ENCODE data around the gene SLC39A13. TPM values are rescaled to one million over a fixed set of nuclear protein-coding genes. Genes with fewer than 3 reads are reported as not detected.

SLC39A13 gene
- total RNA-seq, 1 experiment from 2014 or later = 69.9 TPM

GRCh38 chr11:47383071-47383470 is 25.3 kb upstream of the SLC39A13 start:
- DNase-seq (ENCODE audit: low read depth) = no peak

GRCh38 chr11:47384498-47384897 is 23.9 kb upstream of the SLC39A13 start:
- no peak for DNase-seq (ENCODE audit: low read depth)

GRCh38 chr11:47387944-47388696 is 20.3 kb upstream of the SLC39A13 start:
- no peak for DNase-seq (ENCODE audit: low read depth)

GRCh38 chr11:47388697-47389576 is 19.5 kb upstream of the SLC39A13 start:
- DNase-seq (ENCODE audit: low read depth) = no peak

GRCh38 chr11:47389577-47390421 is 18.6 kb upstream of the SLC39A13 start:
- DNase-seq (ENCODE audit: low read depth) = no peak

GRCh38 chr11:47390422-47390760 is 18.0 kb upstream of the SLC39A13 start:
- DNase-seq (ENCODE audit: low read depth) = no peak

- DNase-seq (ENCODE audit: low read depth) = peak; percentile 42
Measured at GRCh38 chr11:47391077-47391583, 17.3 kb upstream of the SLC39A13 start.

- DNase-seq (ENCODE audit: low read depth) = no peak
Measured at GRCh38 chr11:47391711-47392432, 16.5 kb upstream of the SLC39A13 start.

- no peak for DNase-seq (ENCODE audit: low read depth)
Measured at GRCh38 chr11:47392546-47393162, 15.7 kb upstream of the SLC39A13 start.

- peak; percentile 54 for DNase-seq (ENCODE audit: low read depth)
Measured at GRCh38 chr11:47393163-47394049, 15.0 kb upstream of the SLC39A13 start.

GRCh38 chr11:47394050-47394321 is 14.4 kb upstream of the SLC39A13 start:
- DNase-seq (ENCODE audit: low read depth) = no peak

GRCh38 chr11:47394322-47395222 is 13.8 kb upstream of the SLC39A13 start:
- DNase-seq (ENCODE audit: low read depth) = peak; percentile 84

- no peak for DNase-seq (ENCODE audit: low read depth)
Measured at GRCh38 chr11:47395223-47396048, 13.0 kb upstream of the SLC39A13 start.

- DNase-seq (ENCODE audit: low read depth) = no peak
Measured at GRCh38 chr11:47396049-47396320, 12.4 kb upstream of the SLC39A13 start.

GRCh38 chr11:47398011-47398410 is 10.4 kb upstream of the SLC39A13 start:
- no peak for DNase-seq (ENCODE audit: low read depth)

GRCh38 chr11:47398551-47398950 is 9.8 kb upstream of the SLC39A13 start:
- DNase-seq (ENCODE audit: low read depth) = no peak

GRCh38 chr11:47399860-47400767 is 8.3 kb upstream of the SLC39A13 start:
- DNase-seq (ENCODE audit: low read depth) = no peak
